K562 (cell line): ENCODE data around the gene HMX3. TPM values are rescaled to one million over a fixed set of nuclear protein-coding genes. Genes with fewer than 3 reads are reported as not detected.
"Not testable (repeated sequence)": the region's sequence is repeated elsewhere in the genome, so short reads cannot be mapped to it uniquely, and the experiment has no call there.

ENCODE experiments used
- ATAC-seq: fragments of 200-7000 bp; cut with Tn5 transposase; 3 replicates; pipeline ENCODE4 v1.9.1; 2020; ENCODE audit warnings: moderate library complexity
- BruUV-seq: library from RNA; stranded (reverse); fragments of 400-500 nt; replicated peaks from 2 replicates; lab custom pipeline; 2021; lab: Mats Ljungman, UMichigan
- CTCF ChIA-PET: fragments of 300-600 bp; formaldehyde crosslinking; extraction: SDS; loops from one replicate; lab custom pipeline; 2021; ENCODE audit warnings: low intra/inter-chr PET ratio; lab: Yijun Ruan, JAX
- POLR2A ChIA-PET: fragments of 300-600, 350-650 bp; sonication (Branson Sonifier 250); formaldehyde crosslinking; extraction: SDS; loops from one replicate; lab custom pipeline; 2021; ENCODE audit warnings: antibody characterized with exemption, inconsistent platforms; lab: Yijun Ruan, JAX
- DNase-seq, 4 experiments: peaks; one replicate each; pipeline versions ENCODE4 v3.0.0 to v3.0.0-alpha.2; 2011 to 2018; ENCODE audit warnings: low spot score in 3 of 4, mixed read lengths in 3 of 4; ENCODE audit errors: extremely low read depth in 1 of 4
- FAIRE-seq: peaks from 2 replicates; lab custom pipeline; 2011; peaks lifted over from hg19 to GRCh38; lab: Jason Lieb, UNC
- H2AFZ ChIP-seq: 2 replicates; pipeline ENCODE4 v1.6.0; 2011; ENCODE audit warnings: low read depth, low read length, control low read depth, inconsistent platforms
- H3K27ac ChIP-seq: fragments of 200-600 bp; 3 replicates; pipeline ENCODE4 v1.8.0; 2011; ENCODE audit warnings: low read depth, mild to moderate bottlenecking, control low read depth, inconsistent platforms, low read length, moderate library complexity, mixed read lengths; ENCODE audit errors: extremely low read depth
- H3K27me3 ChIP-seq, 2 experiments: fragments of 300-600 bp in 1 of 2; 2 replicates in 1 of 2; 3 replicates in 1 of 2; pipeline versions ENCODE4 v1.6.0 to v1.8.0; 2011; ENCODE audit warnings: inconsistent platforms in 2 of 2, low read length in 2 of 2, mild to moderate bottlenecking in 1 of 2, mixed read lengths in 1 of 2, moderate library complexity in 1 of 2; ENCODE audit not compliant: control insufficient read depth in 2 of 2, insufficient read depth in 2 of 2
- H3K36me3 ChIP-seq: fragments of 300-600 bp; 3 replicates; pipeline ENCODE4 v1.8.0; 2011; ENCODE audit warnings: mild to moderate bottlenecking, low read length, inconsistent platforms; ENCODE audit not compliant: control insufficient read depth, insufficient read depth
- H3K4me1 ChIP-seq, 2 experiments: fragments of 200-600 bp in 1 of 2; replicated peaks in 1 of 2; 2 replicates in 1 of 2; 3 replicates in 1 of 2; pipeline versions ENCODE4 v1.5.1 to v1.8.0; 2011; ENCODE audit warnings: inconsistent platforms in 2 of 2, low read length in 2 of 2, mild to moderate bottlenecking in 1 of 2, mixed read lengths in 1 of 2, moderate library complexity in 1 of 2; ENCODE audit not compliant: control insufficient read depth in 2 of 2, insufficient read depth in 2 of 2
- H3K4me2 ChIP-seq: 2 replicates; pipeline ENCODE4 v1.6.1; 2011; ENCODE audit warnings: low read length, control low read depth, inconsistent platforms, mixed read lengths; ENCODE audit not compliant: insufficient read depth
- H3K4me3 ChIP-seq: fragments of 200-600 bp; sonication (generic), shearing (Covaris generic); 2 replicates; pipeline ENCODE4 v1.5.1; 2016; ENCODE audit warnings: control low read depth, inconsistent platforms
- H3K79me2 ChIP-seq: fragments of 200-600 bp; 3 replicates; pipeline ENCODE4 v1.8.0; 2011; ENCODE audit warnings: low read length, inconsistent platforms; ENCODE audit not compliant: control insufficient read depth, insufficient read depth
- H3K9ac ChIP-seq, 2 experiments: 2 replicates each; pipeline versions ENCODE4 v1.6.0 to v1.6.1; 2011; ENCODE audit warnings: low read depth in 2 of 2, low read length in 2 of 2, control low read depth in 1 of 2, inconsistent platforms in 1 of 2, mild to moderate bottlenecking in 1 of 2, mixed read lengths in 1 of 2; ENCODE audit not compliant: insufficient read depth in 1 of 2
- H3K9me1 ChIP-seq: one replicate; pipeline ENCODE4 v1.6.0; 2011; ENCODE audit warnings: inconsistent platforms, mild to moderate bottlenecking, low read length, moderate library complexity; ENCODE audit not compliant: control insufficient read depth, insufficient read depth
- H3K9me3 ChIP-seq: replicated peaks from 2 replicates; pipeline ENCODE4 v1.5.1; 2011; ENCODE audit warnings: low read depth, low read length, inconsistent platforms; ENCODE audit not compliant: control insufficient read depth, insufficient read depth
- H4K20me1 ChIP-seq: replicated peaks from 2 replicates; pipeline ENCODE4 v1.6.1; 2011; ENCODE audit warnings: low read length, inconsistent platforms, mixed read lengths; ENCODE audit not compliant: control insufficient read depth, insufficient read depth
- CHCHD3 ChIP-seq: fragments of 250-450 bp; sonication (Bioruptor Pico); IDR thresholded peaks from 2 replicates; pipeline ENCODE4 v2.1.2; 2022; ENCODE audit warnings: mild to moderate bottlenecking
- TBL1XR1 ChIP-seq, 2 experiments: IDR thresholded peaks; 2 replicates each; pipeline ENCODE4 v1.6.1; 2012; ENCODE audit warnings: improper control_type of control experiment in 2 of 2, low read length in 2 of 2, mild to moderate bottlenecking in 1 of 2
- ZNF609 ChIP-seq: sonication (generic); formaldehyde crosslinking; IDR thresholded peaks from 2 replicates; pipeline ENCODE4 v1.8.1; 2023; ENCODE audit warnings: missing genetic modification reagents, mild to moderate bottlenecking, borderline replicate concordance
- WGBS: fragments of 100-300 bp; shearing (Covaris generic); methylation state at CpG from one replicate; pipeline ENCODE4 v1.1.6; 2016; ENCODE audit warnings: low coverage, mixed read lengths; ENCODE audit not compliant: insufficient coverage; ENCODE audit errors: missing lambda C conversion rate; 5-methylcytosine and 5-hydroxymethylcytosine counted together
- in situ Hi-C: fragments of 300-500 bp; cut with MboI; formaldehyde crosslinking; loops from 4 replicates; pipeline ENCODE4 v1.15.0; 2018; ENCODE audit warnings: inconsistent platforms, mixed read lengths
- intact Hi-C: fragments of 100-400 bp; cut with micrococcal nuclease; formaldehyde crosslinking; loops from 2 replicates; pipeline ENCODE4 v1.14.2; 2022
- polyA plus RNA-seq, 8 experiments: library from polyadenylated mRNA; depleted of rRNA in 4 of 8; stranded (reverse) in 5 of 8; unstranded in 3 of 8; fragments of >200 nt; fragmentation: Nextera tagmentation in 2 of 8; fragmentation: Illumina TruSeq in 1 of 8; extraction: Ambion mirVana in 2 of 8; extraction: Trizol in 1 of 8; gene quantifications; 2 replicates each; pipeline versions ENCODE4 v1.2.1 to v1.2.3, GENCODE V29; 2011 to 2014; ENCODE audit warnings: inconsistent platforms in 1 of 8, missing spikeins in 1 of 8
- total RNA-seq, 7 experiments: library from RNA; depleted of rRNA in 6 of 7; stranded (reverse); fragments of >200 nt in 6 of 7; fragmentation: Illumina TruSeq in 2 of 7; extraction: Trizol in 2 of 7; gene quantifications; 2 replicates each; pipeline versions ENCODE4 v1.2.1 to v1.2.3, GENCODE V29; 2011 to 2021; ENCODE audit warnings: low replicate concordance in 1 of 7

HMX3 gene
- total and polyA plus RNA-seq, 9 of the 15 experiments (the other 6 are each of a cell fraction or from before 2014, with no cell fraction given) = 0.55 to 43.5 (median 7.4) TPM; not detected in 2

DNA sequence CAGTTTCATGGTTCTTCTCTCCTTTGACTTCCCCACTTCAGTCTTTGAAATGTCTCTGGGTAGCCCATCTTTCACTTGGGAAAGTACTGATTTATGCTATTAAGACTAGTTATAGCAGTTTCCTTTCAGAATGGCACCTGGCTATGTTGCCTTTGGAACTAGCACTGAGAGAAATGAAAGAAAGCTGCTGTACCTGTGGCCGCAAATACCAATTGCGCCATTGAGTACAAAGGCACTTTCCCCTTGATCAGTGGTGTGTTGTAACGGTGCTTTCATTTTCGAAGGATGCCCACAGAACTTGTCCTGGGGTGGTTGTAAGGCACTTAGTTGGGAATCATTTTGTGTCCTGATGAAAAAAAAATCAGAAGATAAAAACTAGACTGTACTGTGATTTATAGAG, 35.2 kb downstream of the HMX3 start (continued):
- TF ChIP-seq ZNF609 (CRISPR knock-in tag) = no peak
- TF ChIP-seq CHCHD3 (CRISPR knock-in tag) = no peak
- TF ChIP-seq TBL1XR1 (IDR thresholded peaks at IDR 0.05; ENCODE audit: low read length in 2 of 2) = no peak

DNA sequence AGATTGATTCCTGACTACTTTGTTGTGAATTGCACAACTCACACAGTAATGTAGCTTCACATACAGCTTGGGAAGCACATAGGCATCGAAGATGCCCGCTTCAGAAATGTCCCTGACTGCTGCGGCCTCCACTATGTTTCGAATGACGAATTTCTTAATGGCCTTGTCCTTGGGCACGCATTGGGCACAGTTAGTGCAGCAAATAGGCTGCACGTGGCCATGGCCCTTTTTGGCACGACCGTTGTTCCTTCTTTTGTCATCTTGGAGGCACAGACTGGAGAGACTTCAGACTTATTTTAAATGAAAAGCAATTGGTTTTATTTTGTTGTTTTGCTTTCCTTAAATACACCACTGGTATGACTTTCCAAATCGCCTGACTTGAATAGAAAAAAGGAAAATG, 35.8 kb downstream of the HMX3 start:
- FAIRE-seq, ATAC-seq, H3K4me2 ChIP-seq, H2AFZ ChIP-seq, in situ Hi-C loops, H4K20me1 ChIP-seq, H3K27ac ChIP-seq, H3K9me3 ChIP-seq, BruUV-seq, H3K27me3 ChIP-seq, H3K4me1 ChIP-seq, H3K4me3 ChIP-seq, H3K79me2 ChIP-seq, H3K9ac ChIP-seq, CTCF ChIA-PET, H3K9me1 ChIP-seq, intact Hi-C loops, DNase-seq: not testable (repeated sequence)
- H3K36me3 ChIP-seq = peaks cover 41% of the 10 kb centered on the region
- POLR2A ChIA-PET = interaction anchor here (0.7 kb wide), 1 partner anchor 323 kb away, joined by 3 read pairs; no protein-coding TSS in a partner anchor
- 96% methylated on average over 10 of the region's 10 CpGs for WGBS
